ENCODE measurements around the gene KIAA1671.

The KIAA1671 gene

GRCh38 chr22:25083056-25083806 lies 130.7 kb downstream of the KIAA1671 start:
- H3K4me1 ChIP-seq (ENCODE audit: insufficient read depth, low read length, severe bottlenecking): no peaks in the 10 kb centered on the region

GRCh38 chr22:25083807-25084200 lies 131.3 kb downstream of the KIAA1671 start:
- no peak overlapping the region for H3K27ac ChIP-seq (ENCODE audit: low read depth, low read length, poor library complexity, severe bottlenecking)

More at GRCh38 chr22:25083056-25083806, 130.7 kb downstream of the KIAA1671 start:
- no peak overlapping the region for H3K27ac ChIP-seq (ENCODE audit: low read depth, low read length, poor library complexity, severe bottlenecking)
- H3K27me3 ChIP-seq (ENCODE audit: insufficient read depth, low read length): peaks cover 2% of the 10 kb centered on the region; the same call in 1 of the 2 replicates
- no peaks in the 10 kb centered on the region for H3K36me3 ChIP-seq (ENCODE audit: insufficient read depth, low read length)
- no peak for TF ChIP-seq EZH2 (IDR thresholded peaks at IDR 0.05; ENCODE audit: borderline replicate concordance, low read length)
- TF ChIP-seq CTCF (IDR thresholded peaks at IDR 0.05; ENCODE audit: low read length): no peak
- no peaks in the 10 kb centered on the region for H3F3A ChIP-seq (ENCODE audit: insufficient read depth, low read length)
- no peak overlapping the region for H2AFZ ChIP-seq (ENCODE audit: low read length)
- H3K79me2 ChIP-seq (ENCODE audit: insufficient read depth, low read length): no peaks in the 10 kb centered on the region
- H3K9ac ChIP-seq (ENCODE audit: low read length): no peak overlapping the region
- no peak overlapping the region for H3K4me2 ChIP-seq (ENCODE audit: low read length)
- no peaks in the 10 kb centered on the region for H3K9me3 ChIP-seq (ENCODE audit: low read length)
- no peak overlapping the region for H3K4me3 ChIP-seq (ENCODE audit: low read depth, low read length, poor library complexity, severe bottlenecking)
- no peaks in the 10 kb centered on the region for H4K20me1 ChIP-seq (ENCODE audit: insufficient read depth, low read length)
- H3K9me2 ChIP-seq (ENCODE audit: low read depth, low read length): no peaks in the 10 kb centered on the region

GRCh38 chr22:25084405-25085107 lies 132.0 kb downstream of the KIAA1671 start:
- Histone ChIP-seq H3K4me3 (ENCODE audit: low read depth, low read length, poor library complexity, severe bottlenecking) (no peak overlapping the region), H3F3A (ENCODE audit: insufficient read depth, low read length) (no peaks in the 10 kb centered on the region), H3K9ac (ENCODE audit: low read length) (no peak overlapping the region), H3K9me3 (ENCODE audit: low read length) (no peaks in the 10 kb centered on the region), H3K4me1 (ENCODE audit: insufficient read depth, low read length, severe bottlenecking) (no peaks in the 10 kb centered on the region), H3K27ac (ENCODE audit: low read depth, low read length, poor library complexity, severe bottlenecking) (no peak overlapping the region), H3K4me2 (ENCODE audit: low read length) (no peak overlapping the region), H4K20me1 (ENCODE audit: insufficient read depth, low read length) (no peaks in the 10 kb centered on the region), H3K27me3 (ENCODE audit: insufficient read depth, low read length) (no peaks in the 10 kb centered on the region; the same call in 1 of the 2 replicates), H3K36me3 (ENCODE audit: insufficient read depth, low read length) (no peaks in the 10 kb centered on the region), H3K9me2 (ENCODE audit: low read depth, low read length) (no peaks in the 10 kb centered on the region), H3K79me2 (ENCODE audit: insufficient read depth, low read length) (no peaks in the 10 kb centered on the region), H2AFZ (ENCODE audit: low read length) (no peak overlapping the region)
- no peak for TF ChIP-seq CTCF (IDR thresholded peaks at IDR 0.05; ENCODE audit: low read length)
- TF ChIP-seq EZH2 (IDR thresholded peaks at IDR 0.05; ENCODE audit: borderline replicate concordance, low read length): no peak

More at GRCh38 chr22:25083807-25084200, 131.3 kb downstream of the KIAA1671 start:
- H3K9me3 ChIP-seq (ENCODE audit: low read length): no peaks in the 10 kb centered on the region
- no peak for TF ChIP-seq EZH2 (IDR thresholded peaks at IDR 0.05; ENCODE audit: borderline replicate concordance, low read length)
- TF ChIP-seq CTCF (IDR thresholded peaks at IDR 0.05; ENCODE audit: low read length): no peak
- no peaks in the 10 kb centered on the region for H3F3A ChIP-seq (ENCODE audit: insufficient read depth, low read length)
- no peaks in the 10 kb centered on the region for H4K20me1 ChIP-seq (ENCODE audit: insufficient read depth, low read length)
- H3K27me3 ChIP-seq (ENCODE audit: insufficient read depth, low read length): no peaks in the 10 kb centered on the region; the same call in 1 of the 2 replicates
- no peak overlapping the region for H3K4me3 ChIP-seq (ENCODE audit: low read depth, low read length, poor library complexity, severe bottlenecking)
- no peaks in the 10 kb centered on the region for H3K36me3 ChIP-seq (ENCODE audit: insufficient read depth, low read length)
- H3K4me2 ChIP-seq (ENCODE audit: low read length): no peak overlapping the region
- H3K9me2 ChIP-seq (ENCODE audit: low read depth, low read length): no peaks in the 10 kb centered on the region
- H3K79me2 ChIP-seq (ENCODE audit: insufficient read depth, low read length): no peaks in the 10 kb centered on the region
- no peak overlapping the region for H2AFZ ChIP-seq (ENCODE audit: low read length)
- no peaks in the 10 kb centered on the region for H3K4me1 ChIP-seq (ENCODE audit: insufficient read depth, low read length, severe bottlenecking)
- H3K9ac ChIP-seq (ENCODE audit: low read length): no peak overlapping the region
